Adrenal gland (tissue), 5 donors: ENCODE measurements around the gene MINAR1.

Source experiments
- POLR2A ChIP-seq, 2 donors: fragments of 450-650 bp; IDR thresholded peaks; one replicate each; pipeline ENCODE4 v1.6.1; 2017; ENCODE audit warnings: antibody characterized with exemption in 2 of 2, mild to moderate bottlenecking in 2 of 2, moderate library complexity in 1 of 2
- TF ChIP-seq, protein P1 (sequence below), 6 experiments: fragments of 450-650 bp in 4 of 6; fragments of 200-600 bp in 2 of 6; sonication (generic) in 1 of 6; IDR thresholded peaks; 1 replicate in 5 of 6; 2 replicates in 1 of 6; pipeline versions ENCODE4 v1.5.1 to v1.8.0; 2016 to 2021; ENCODE audit warnings: antibody characterized with exemption in 6 of 6, mild to moderate bottlenecking in 2 of 6, moderate library complexity in 1 of 6
- donor health status: DM: no; HTN: no; CAD: no.

GRCh38 chr15:79474252-79474651 is 42.1 kb downstream of the MINAR1 start:
- TF ChIP-seq, protein P1, sequence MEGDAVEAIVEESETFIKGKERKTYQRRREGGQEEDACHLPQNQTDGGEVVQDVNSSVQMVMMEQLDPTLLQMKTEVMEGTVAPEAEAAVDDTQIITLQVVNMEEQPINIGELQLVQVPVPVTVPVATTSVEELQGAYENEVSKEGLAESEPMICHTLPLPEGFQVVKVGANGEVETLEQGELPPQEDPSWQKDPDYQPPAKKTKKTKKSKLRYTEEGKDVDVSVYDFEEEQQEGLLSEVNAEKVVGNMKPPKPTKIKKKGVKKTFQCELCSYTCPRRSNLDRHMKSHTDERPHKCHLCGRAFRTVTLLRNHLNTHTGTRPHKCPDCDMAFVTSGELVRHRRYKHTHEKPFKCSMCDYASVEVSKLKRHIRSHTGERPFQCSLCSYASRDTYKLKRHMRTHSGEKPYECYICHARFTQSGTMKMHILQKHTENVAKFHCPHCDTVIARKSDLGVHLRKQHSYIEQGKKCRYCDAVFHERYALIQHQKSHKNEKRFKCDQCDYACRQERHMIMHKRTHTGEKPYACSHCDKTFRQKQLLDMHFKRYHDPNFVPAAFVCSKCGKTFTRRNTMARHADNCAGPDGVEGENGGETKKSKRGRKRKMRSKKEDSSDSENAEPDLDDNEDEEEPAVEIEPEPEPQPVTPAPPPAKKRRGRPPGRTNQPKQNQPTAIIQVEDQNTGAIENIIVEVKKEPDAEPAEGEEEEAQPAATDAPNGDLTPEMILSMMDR (IDR thresholded peaks at IDR 0.05): no peak
- TF ChIP-seq POLR2A (IDR thresholded peaks at IDR 0.05): no peak
